HepG2 (cell line): ENCODE data around the gene SAMD8. TPM values are rescaled to one million over a fixed set of nuclear protein-coding genes. Genes with fewer than 3 reads are reported as not detected.

Experiments used
- CHD4 ChIP-seq: fragments of 200-600 bp; sonication (generic); IDR thresholded peaks from 2 replicates; pipeline ENCODE4 v1.7.0; 2017; ENCODE audit warnings: mild to moderate bottlenecking, low read length, borderline replicate concordance
- DNMT3B ChIP-seq: conservative IDR thresholded peaks from 2 replicates; pipeline ENCODE4 v1.6.1; 2016; ENCODE audit warnings: missing biosample characterization, control low read depth
- FOXK2 ChIP-seq: fragments of 450-650 bp; IDR thresholded peaks from 2 replicates; pipeline ENCODE4 v1.6.1; 2016
- HOXA5 ChIP-seq: sonication (generic); formaldehyde crosslinking; IDR thresholded peaks from 2 replicates; pipeline ENCODE4 v1.4.0; 2020; ENCODE audit warnings: missing genetic modification reagents
- IKZF4 ChIP-seq: sonication (generic); formaldehyde crosslinking; IDR thresholded peaks from 2 replicates; pipeline ENCODE4 v1.5.1; 2020; ENCODE audit warnings: borderline replicate concordance, mild to moderate bottlenecking, low read depth, missing genetic modification reagents; ENCODE audit errors: not compliant biosample characterization
- JDP2 ChIP-seq: sonication (generic); formaldehyde crosslinking; IDR thresholded peaks from 2 replicates; pipeline ENCODE4 v1.8.1; 2022; ENCODE audit warnings: missing genetic modification reagents, borderline replicate concordance
- MBNL3 ChIP-seq: fragments of 250-450 bp; sonication (Bioruptor Pico); conservative IDR thresholded peaks from 2 replicates; pipeline ENCODE4 v1.8.0; 2022; ENCODE audit warnings: mild to moderate bottlenecking, inconsistent platforms
- NFATC3 ChIP-seq: sonication (generic); formaldehyde crosslinking; IDR thresholded peaks from 2 replicates; pipeline ENCODE4 v1.5.1; 2020; ENCODE audit warnings: mild to moderate bottlenecking, missing genetic modification reagents
- RBFOX2 ChIP-seq: fragments of 200-400 bp; formaldehyde crosslinking; IDR thresholded peaks from 2 replicates; pipeline ENCODE4 v1.6.1; 2017; ENCODE audit warnings: low read depth, mild to moderate bottlenecking, low read length
- SCMH1 ChIP-seq: sonication (generic); formaldehyde crosslinking; IDR thresholded peaks from 2 replicates; pipeline ENCODE4 v1.9.0; 2021; ENCODE audit warnings: missing genetic modification reagents, mild to moderate bottlenecking, borderline replicate concordance
- ZFP82 ChIP-seq: sonication (generic); formaldehyde crosslinking; IDR thresholded peaks from 2 replicates; pipeline ENCODE4 v1.5.1; 2020; ENCODE audit warnings: mild to moderate bottlenecking, missing genetic modification reagents, borderline replicate concordance
- ZMYM4 ChIP-seq: sonication (generic); formaldehyde crosslinking; IDR thresholded peaks from 2 replicates; pipeline ENCODE4 v1.8.1; 2023; ENCODE audit warnings: mild to moderate bottlenecking, missing genetic modification reagents
- ZNF260 ChIP-seq: sonication (generic); formaldehyde crosslinking; IDR thresholded peaks from 2 replicates; pipeline ENCODE4 v1.4.0; 2020; ENCODE audit warnings: missing genetic modification reagents, low read depth, mild to moderate bottlenecking, borderline replicate concordance
- ZNF564 ChIP-seq: sonication (generic); formaldehyde crosslinking; IDR thresholded peaks from 2 replicates; pipeline ENCODE4 v1.8.1; 2023; ENCODE audit warnings: mild to moderate bottlenecking, missing genetic modification reagents
- ZNF570 ChIP-seq: sonication (generic); formaldehyde crosslinking; IDR thresholded peaks from 2 replicates; pipeline ENCODE4 v1.4.0; 2020; ENCODE audit warnings: mild to moderate bottlenecking, missing genetic modification reagents, borderline replicate concordance
- ZNF615 ChIP-seq: sonication (generic); formaldehyde crosslinking; IDR thresholded peaks from 2 replicates; pipeline ENCODE4 v1.5.0; 2020; ENCODE audit warnings: mild to moderate bottlenecking, missing genetic modification reagents, borderline replicate concordance
- ZNF629 ChIP-seq: sonication (generic); formaldehyde crosslinking; conservative IDR thresholded peaks from 2 replicates; pipeline ENCODE4 v1.5.0; 2020; ENCODE audit warnings: missing genetic modification reagents
- polyA plus RNA-seq, 8 experiments: library from polyadenylated mRNA; depleted of rRNA in 3 of 8; stranded (reverse) in 7 of 8; unstranded in 1 of 8; fragments of >200 nt; fragmentation: Illumina TruSeq in 4 of 8; extraction: Trizol in 4 of 8; gene quantifications; 2 replicates each; pipeline versions ENCODE4 v1.2.1 to v1.2.3, GENCODE V29; 2011 to 2016; ENCODE audit warnings: low read depth in 4 of 8, missing spikeins in 1 of 8, mixed read lengths in 1 of 8; ENCODE audit not compliant: insufficient read depth in 1 of 8
- total RNA-seq, 5 experiments: library from RNA; depleted of rRNA; stranded (reverse); fragments of >200 nt; fragmentation: Illumina TruSeq; extraction: Trizol; gene quantifications; 2 replicates each; pipeline ENCODE4 v1.2.3, GENCODE V29; 2016; ENCODE audit warnings: low read depth in 1 of 5
- TF ChIP-seq, protein P1 (sequence below): sonication (generic); formaldehyde crosslinking; IDR thresholded peaks from 2 replicates; pipeline ENCODE4 v1.4.0; 2020; ENCODE audit warnings: mild to moderate bottlenecking, missing genetic modification reagents

Gene SAMD8
- total and polyA plus RNA-seq, 2 of the 13 experiments (the other 11 are each of a cell fraction or from before 2014, with no cell fraction given): 10.4 to 13.2 TPM

GRCh38 chr10:75099952-75100763 is 11.3 kb upstream of the SAMD8 start (continued):
- TF ChIP-seq SCMH1 (CRISPR knock-in tag): no peak
- no peak for TF ChIP-seq IKZF4
- TF ChIP-seq NFATC3: no peak
- TF ChIP-seq FOXK2: no peak
- TF ChIP-seq ZMYM4: no peak; the same call in 1 of the 2 replicates
- TF ChIP-seq CHD4: no peak
- no peak for TF ChIP-seq HOXA5 (CRISPR knock-in tag)
- no peak for TF ChIP-seq ZNF629 (CRISPR knock-in tag)
- TF ChIP-seq, protein P1, sequence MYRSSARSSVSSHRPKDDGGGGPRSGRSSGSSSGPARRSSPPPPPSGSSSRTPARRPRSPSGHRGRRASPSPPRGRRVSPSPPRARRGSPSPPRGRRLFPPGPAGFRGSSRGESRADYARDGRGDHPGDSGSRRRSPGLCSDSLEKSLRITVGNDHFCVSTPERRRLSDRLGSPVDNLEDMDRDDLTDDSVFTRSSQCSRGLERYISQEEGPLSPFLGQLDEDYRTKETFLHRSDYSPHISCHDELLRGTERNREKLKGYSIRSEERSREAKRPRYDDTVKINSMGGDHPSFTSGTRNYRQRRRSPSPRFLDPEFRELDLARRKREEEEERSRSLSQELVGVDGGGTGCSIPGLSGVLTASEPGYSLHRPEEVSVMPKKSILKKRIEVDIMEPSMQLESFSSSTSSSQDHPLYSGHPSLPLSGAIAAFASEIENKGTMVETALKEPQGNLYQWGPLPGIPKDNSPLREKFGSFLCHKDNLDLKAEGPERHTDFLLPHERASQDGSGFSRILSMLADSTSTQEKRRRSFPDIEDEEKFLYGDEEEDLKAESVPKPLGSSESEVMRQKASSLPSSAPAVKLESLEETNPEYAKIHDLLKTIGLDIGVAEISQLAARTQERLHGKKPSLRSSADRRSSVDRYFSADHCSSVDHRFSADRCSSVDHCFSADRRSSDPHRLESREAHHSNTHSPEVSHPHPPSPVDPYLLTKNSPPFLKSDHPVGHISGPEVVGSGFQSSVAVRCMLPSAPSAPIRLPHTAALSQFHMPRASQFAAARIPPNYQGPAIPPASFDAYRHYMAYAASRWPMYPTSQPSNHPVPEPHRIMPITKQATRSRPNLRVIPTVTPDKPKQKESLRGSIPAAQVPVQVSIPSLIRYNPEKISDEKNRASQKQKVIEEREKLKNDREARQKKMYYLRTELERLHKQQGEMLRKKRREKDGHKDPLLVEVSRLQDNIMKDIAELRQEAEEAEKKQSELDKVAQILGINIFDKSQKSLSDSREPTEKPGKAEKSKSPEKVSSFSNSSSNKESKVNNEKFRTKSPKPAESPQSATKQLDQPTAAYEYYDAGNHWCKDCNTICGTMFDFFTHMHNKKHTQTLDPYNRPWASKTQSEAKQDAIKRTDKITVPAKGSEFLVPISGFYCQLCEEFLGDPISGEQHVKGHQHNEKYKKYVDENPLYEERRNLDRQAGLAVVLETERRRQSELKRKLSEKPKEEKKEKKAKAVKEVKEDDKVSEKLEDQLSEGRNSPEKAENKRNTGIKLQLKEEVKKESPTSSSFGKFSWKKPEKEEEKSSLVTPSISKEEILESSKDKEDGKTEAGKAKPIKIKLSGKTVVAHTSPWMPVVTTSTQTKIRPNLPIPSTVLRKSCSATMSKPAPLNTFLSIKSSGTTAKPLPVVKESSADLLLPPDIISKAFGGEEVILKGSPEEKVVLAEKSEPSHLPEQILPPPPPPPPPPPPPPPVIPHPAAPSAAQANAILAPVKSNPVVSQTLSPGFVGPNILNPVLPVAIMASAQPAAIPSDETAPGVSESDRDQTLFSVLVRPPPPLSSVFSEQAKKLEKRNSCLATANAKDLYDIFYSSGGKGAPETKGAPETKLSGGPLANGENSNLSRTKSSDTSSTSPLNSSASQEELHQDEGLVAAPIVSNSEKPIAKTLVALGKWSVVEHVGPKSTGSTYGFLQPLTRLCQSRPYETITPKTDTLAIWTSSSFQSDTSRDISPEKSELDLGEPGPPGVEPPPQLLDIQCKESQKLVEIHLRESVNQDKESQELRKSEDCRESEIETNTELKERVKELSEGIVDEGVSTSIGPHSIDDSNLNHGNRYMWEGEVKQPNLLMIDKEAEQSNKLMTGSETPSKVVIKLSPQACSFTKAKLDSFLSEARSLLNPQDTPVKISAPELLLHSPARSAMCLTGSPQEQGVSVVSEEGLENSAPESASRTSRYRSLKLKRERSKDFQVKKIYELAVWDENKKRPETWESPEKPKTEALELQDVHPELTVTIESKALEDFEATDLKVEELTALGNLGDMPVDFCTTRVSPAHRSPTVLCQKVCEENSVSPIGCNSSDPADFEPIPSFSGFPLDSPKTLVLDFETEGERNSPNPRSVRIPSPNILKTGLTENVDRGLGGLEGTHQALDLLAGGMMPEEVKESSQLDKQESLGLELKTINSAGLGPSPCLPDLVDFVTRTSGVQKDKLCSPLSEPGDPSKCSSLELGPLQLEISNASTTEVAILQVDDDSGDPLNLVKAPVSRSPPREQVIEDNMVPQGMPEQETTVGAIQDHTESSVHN: no peak
- TF ChIP-seq ZFP82 (CRISPR knock-in tag): no peak
- no peak for TF ChIP-seq ZNF570
- TF ChIP-seq MBNL3 (CRISPR knock-in tag): no peak
- TF ChIP-seq ZNF564 (CRISPR knock-in tag): no peak
- no peak for TF ChIP-seq ZNF260 (CRISPR knock-in tag)
- no peak for TF ChIP-seq ZNF615 (CRISPR knock-in tag)
- no peak for TF ChIP-seq RBFOX2
- no peak for TF ChIP-seq DNMT3B (CRISPR knock-in tag)
- no peak for TF ChIP-seq JDP2
